Epithelial cell of proximal tubule (primary cell): ENCODE results near the gene DNAI1. TPM values are rescaled to one million over a fixed set of nuclear protein-coding genes. Genes with fewer than 3 reads are reported as not detected.

ENCODE experiments used
- DNase-seq: peaks from one replicate; pipeline ENCODE4 v3.0.0-alpha.2; 2011; ENCODE audit warnings: low read depth
- H3K4me3 ChIP-seq: 2 replicates; pipeline ENCODE4 v1.5.1; 2011; ENCODE audit warnings: low read depth, mild to moderate bottlenecking, low read length
- total RNA-seq: library from RNA; depleted of rRNA; stranded (reverse); fragments of >200 nt; gene quantifications from 2 replicates; pipeline ENCODE4 v1.2.3, GENCODE V29; 2015
- TF ChIP-seq, protein P1 (sequence below): conservative IDR thresholded peaks from 2 replicates; pipeline ENCODE4 v1.5.1; 2012; ENCODE audit warnings: low read depth, mild to moderate bottlenecking, low read length

Gene DNAI1
- total RNA-seq, 1 donor from 2014 or later, result 0.06 TPM

DNA sequence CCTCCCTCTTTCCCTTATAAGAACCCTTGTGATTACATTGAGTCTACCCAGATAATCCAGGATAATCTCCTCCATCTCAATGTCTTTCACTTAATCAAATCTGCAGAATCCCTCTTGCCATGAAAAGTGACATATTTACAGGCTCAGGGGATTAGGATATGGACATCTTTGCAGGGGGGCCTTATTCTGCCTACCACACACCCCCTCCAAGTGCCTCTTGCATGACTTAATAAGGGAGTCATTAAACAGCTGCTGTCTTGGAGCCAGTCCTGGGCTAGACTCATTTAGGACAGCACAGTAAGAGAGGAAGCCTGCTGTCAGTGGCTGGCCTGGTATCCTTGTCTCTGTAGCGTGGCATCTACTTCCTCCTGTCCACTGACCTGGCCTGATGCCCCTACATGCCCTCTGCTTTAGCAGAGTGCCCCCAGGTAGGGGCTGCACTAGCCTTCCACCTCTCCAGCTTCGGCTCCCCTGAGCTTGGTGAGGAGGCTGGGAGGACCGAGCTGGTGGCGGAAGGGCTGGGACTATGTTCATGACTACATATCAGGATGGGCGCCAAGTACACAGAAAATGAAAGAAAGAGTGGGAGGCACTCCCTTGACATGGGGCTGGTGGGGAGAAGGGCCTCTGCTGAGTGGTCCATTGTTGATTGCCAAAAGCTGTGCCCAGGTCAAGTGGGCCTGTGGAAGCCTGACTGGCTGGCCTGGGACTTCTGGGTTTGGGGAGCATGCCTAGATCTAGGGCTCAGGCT lies 46.9 kb downstream of the DNAI1 start:
- TF ChIP-seq, protein P1, sequence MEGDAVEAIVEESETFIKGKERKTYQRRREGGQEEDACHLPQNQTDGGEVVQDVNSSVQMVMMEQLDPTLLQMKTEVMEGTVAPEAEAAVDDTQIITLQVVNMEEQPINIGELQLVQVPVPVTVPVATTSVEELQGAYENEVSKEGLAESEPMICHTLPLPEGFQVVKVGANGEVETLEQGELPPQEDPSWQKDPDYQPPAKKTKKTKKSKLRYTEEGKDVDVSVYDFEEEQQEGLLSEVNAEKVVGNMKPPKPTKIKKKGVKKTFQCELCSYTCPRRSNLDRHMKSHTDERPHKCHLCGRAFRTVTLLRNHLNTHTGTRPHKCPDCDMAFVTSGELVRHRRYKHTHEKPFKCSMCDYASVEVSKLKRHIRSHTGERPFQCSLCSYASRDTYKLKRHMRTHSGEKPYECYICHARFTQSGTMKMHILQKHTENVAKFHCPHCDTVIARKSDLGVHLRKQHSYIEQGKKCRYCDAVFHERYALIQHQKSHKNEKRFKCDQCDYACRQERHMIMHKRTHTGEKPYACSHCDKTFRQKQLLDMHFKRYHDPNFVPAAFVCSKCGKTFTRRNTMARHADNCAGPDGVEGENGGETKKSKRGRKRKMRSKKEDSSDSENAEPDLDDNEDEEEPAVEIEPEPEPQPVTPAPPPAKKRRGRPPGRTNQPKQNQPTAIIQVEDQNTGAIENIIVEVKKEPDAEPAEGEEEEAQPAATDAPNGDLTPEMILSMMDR, result no peak
- no peak overlapping the region for H3K4me3 ChIP-seq
- DNase-seq, result no peak

DNA sequence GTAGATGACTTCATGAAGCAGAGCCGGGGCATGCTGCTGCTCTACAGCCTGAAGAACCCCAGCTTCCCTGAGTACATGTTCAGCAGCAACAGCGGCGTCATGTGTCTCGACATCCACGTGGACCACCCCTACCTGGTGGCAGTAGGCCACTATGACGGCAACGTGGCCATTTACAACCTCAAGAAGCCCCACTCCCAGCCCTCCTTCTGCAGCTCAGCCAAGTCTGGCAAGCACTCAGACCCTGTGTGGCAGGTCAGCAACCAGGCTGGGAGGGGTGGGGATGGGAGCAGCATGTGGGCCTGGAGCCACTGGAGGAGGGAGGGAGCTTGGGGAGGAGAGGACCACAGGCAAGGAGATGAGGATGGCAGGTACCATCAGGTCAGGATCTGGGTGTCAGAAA lies 48.0 kb downstream of the DNAI1 start:
- no peak overlapping the region for H3K4me3 ChIP-seq
- TF ChIP-seq, protein P1, result no peak
- DNase-seq, result no peak

DNA sequence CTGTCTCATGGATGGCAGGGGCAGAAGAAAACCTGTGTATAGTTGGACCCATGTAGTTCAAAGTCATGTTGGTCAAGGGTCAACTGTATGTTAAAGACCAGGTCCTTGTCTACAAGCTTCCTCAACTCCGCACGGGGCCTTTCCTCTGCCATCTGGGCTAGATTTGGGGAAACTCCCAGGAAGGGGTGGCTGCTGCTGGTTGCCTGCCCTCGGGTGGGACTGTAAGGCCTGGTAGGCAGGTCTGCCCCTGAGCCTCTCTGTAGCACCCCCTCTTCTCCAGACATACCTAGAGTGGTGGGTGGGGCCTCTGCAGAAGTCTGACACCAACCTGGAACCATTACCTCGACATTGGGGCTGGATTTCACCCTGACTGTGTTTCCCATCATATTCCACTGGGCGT lies 49.0 kb downstream of the DNAI1 start:
- no peak for DNase-seq
- no peak overlapping the region for H3K4me3 ChIP-seq
- TF ChIP-seq, protein P1, result no peak

DNA sequence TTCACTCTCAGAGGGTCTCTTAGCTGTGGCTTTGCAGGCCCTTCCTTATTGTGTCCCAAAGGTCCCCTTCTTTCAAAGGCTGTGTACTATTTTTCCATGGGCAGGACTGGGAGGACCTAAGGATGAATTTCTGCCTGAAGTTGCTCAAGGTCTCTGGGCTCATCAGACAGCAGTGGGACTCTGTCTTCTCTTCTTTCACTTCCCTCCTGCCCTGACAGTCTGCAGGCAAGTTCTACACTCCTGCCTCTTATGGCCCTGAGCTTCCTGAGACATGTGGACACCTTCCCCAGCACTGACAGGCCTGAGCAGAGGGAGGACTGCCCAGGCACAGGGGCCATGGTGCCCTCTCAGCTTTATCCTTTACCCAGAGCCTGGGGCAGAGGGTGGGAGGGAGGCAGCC lies 49.4 kb downstream of the DNAI1 start:
- no peak overlapping the region for H3K4me3 ChIP-seq
- no peak for DNase-seq
- TF ChIP-seq, protein P1, result no peak

DNA sequence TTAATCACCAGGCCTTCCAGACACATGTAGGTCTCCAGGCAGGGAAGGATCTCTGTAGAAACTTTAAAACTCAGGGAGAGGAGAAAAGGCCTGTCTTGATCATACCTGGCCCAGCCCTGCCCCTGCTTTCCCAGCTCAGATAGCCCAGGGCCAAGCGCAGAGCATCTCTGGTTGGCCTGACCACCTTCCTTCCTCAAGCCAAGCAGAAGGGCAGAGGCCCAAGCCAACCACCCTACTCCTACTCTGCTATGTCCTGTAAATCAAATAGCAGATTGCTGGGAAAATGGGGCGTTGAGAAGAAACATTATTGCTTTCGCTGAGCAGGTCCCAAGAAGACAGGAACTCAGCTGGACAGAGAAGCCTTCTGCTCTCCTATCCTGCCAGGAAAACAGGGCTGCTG lies 49.9 kb downstream of the DNAI1 start:
- TF ChIP-seq, protein P1, result no peak
- no peak for DNase-seq
- H3K4me3 ChIP-seq, result no peak overlapping the region

DNA sequence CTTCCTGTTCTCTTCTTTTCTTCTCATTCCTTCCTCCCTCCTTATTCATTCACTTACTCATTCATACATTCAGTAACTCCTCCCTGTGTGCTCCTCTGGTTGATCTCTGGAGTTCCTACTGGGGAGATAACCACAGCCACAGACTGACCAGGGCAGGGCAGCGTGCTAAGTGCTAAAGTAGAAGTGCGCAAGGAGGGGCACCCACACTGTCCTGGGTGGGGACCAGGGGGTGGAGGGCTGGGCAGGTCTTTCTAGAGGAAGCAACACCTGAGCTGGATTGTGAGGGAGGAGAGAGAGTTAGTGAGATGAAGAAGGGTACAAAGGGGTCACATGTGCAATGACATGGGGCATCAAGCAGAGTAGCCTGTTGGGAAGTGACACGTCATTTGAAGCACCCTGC lies 50.3 kb downstream of the DNAI1 start:
- no peak for DNase-seq
- H3K4me3 ChIP-seq, result no peak overlapping the region
- TF ChIP-seq, protein P1, result no peak
